GM19240 (cell line): ENCODE results near the gene ICAM5.

Source experiments
- DNase-seq: peaks from one replicate; pipeline ENCODE4 v3.0.0; 2011; ENCODE audit warnings: low spot score; ENCODE audit not compliant: insufficient read length

The ICAM5 gene

DNA sequence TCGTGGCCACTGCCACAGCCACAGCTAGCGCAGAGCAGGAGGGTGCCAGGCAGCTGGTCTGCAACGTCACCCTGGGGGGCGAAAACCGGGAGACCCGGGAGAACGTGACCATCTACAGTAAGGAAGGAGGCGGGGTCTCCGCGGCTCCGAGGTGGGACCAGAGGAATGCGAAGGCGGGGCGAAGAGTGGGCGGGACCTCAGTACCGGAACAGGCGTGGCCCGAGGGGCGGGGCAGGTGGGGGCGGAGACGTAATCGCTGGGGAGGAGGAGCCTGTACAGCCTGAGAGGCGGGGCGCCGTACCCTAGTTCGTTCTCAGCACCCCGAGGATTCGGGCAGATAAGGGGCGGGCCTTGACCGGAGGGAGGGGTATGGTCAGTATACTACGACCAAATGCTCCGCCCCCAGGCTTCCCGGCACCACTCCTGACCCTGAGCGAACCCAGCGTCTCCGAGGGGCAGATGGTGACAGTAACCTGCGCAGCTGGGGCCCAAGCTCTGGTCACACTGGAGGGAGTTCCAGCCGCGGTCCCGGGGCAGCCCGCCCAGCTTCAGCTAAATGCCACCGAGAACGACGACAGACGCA, 2.5 kb downstream of the ICAM5 start:
- DNase-seq: peak; percentile 62

DNA sequence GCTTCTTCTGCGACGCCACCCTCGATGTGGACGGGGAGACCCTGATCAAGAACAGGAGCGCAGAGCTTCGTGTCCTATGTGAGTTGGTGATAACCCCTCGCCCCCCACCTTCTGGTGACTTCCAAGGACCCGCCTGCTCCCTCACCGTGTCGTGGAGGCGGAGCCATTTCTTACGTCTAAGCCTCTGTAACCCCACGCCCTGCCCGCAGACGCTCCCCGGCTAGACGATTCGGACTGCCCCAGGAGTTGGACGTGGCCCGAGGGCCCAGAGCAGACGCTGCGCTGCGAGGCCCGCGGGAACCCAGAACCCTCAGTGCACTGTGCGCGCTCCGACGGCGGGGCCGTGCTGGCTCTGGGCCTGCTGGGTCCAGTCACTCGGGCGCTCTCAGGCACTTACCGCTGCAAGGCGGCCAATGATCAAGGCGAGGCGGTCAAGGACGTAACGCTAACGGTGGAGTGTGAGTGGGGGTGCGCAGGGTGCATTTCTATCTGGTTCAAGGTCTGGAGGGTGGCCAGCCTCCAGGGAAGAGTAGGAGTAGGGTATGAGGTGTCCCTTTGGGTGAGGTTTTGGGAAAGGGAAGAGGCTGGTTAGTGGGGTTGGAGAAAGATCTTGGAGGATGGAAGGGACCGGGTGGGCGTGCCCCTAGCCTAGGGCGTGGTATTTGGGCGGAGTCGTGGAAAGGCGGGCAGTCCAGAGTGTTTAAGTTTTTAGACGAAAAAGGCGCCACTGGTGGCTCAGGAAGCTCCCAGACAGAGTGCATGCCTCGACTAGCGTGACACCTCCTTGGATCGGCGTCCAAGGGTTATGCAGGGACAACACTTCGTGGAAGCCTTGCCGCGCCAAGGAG, 3.3 kb downstream of the ICAM5 start:
- DNase-seq: no peak

DNA sequence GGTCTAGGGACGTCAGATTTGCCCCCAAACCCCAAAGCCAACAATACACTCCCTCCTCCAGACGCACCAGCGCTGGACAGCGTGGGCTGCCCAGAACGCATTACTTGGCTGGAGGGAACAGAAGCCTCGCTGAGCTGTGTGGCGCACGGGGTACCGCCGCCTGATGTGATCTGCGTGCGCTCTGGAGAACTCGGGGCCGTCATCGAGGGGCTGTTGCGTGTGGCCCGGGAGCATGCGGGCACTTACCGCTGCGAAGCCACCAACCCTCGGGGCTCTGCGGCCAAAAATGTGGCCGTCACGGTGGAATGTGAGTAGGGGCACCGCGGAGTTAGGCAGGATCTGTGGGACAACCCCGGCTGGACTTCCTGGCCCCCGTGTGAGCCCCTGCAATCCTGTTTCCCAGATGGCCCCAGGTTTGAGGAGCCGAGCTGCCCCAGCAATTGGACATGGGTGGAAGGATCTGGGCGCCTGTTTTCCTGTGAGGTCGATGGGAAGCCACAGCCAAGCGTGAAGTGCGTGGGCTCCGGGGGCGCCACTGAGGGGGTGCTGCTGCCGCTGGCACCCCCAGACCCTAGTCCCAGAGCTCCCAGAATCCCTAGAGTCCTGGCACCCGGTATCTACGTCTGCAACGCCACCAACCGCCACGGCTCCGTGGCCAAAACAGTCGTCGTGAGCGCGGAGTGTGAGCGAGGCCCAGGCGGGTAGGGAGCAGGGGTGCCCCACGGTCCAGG, 4.0 kb downstream of the ICAM5 start:
- DNase-seq: no peak

DNA sequence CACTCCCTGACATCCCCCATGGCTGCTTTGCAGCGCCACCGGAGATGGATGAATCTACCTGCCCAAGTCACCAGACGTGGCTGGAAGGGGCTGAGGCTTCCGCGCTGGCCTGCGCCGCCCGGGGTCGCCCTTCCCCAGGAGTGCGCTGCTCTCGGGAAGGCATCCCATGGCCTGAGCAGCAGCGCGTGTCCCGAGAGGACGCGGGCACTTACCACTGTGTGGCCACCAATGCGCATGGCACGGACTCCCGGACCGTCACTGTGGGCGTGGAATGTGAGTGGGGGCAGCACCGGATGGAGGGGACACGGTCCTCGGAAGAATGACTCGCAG, 4.6 kb downstream of the ICAM5 start:
- no peak for DNase-seq

DNA sequence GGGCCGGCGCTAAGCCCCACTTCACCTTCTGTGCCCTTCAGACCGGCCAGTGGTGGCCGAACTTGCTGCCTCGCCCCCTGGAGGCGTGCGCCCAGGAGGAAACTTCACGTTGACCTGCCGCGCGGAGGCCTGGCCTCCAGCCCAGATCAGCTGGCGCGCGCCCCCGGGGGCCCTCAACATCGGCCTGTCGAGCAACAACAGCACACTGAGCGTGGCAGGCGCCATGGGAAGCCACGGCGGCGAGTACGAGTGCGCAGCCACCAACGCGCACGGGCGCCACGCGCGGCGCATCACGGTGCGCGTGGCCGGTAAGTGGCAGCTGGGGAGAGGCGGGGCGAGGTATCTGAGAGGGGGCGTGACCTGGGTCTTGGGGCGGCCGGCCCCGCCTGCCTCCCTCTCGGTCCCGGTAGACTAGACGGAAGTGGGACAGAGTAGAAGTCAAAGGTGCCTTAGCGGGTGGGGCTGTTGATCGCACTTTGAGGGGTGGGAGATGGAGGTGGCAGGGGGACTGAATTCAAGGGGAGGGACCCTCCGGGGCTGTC, 5.6 kb downstream of the ICAM5 start:
- DNase-seq: peak; percentile 80

DNA sequence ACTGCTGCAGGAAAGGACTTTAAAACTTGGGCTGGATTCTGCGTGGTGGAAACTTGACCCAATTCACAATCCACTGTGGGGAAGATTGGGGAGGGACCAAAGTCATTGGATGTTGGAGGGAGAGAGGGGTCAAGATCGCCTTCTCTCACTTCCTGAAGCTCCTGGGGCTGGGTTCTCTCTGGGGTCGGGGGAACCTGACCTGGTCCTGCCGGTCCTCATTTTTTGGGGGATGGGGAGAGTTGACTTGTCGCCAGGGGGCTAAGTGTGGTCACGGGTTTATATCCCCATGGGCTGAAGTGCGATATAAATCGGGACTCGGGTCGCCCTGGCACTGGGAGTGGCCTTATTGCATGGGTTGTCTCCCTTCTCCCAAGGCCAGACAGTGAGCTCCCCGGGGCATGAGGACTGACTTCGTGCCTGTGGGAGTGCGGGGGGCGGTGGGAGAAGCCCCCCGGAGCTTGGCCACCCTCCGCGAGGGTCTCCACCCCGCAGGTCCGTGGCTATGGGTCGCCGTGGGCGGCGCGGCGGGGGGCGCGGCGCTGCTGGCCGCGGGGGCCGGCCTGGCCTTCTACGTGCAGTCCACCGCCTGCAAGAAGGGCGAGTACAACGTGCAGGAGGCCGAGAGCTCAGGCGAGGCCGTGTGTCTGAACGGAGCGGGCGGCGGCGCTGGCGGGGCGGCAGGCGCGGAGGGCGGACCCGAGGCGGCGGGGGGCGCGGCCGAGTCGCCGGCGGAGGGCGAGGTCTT, 6.3 kb downstream of the ICAM5 start:
- DNase-seq: no peak

DNA sequence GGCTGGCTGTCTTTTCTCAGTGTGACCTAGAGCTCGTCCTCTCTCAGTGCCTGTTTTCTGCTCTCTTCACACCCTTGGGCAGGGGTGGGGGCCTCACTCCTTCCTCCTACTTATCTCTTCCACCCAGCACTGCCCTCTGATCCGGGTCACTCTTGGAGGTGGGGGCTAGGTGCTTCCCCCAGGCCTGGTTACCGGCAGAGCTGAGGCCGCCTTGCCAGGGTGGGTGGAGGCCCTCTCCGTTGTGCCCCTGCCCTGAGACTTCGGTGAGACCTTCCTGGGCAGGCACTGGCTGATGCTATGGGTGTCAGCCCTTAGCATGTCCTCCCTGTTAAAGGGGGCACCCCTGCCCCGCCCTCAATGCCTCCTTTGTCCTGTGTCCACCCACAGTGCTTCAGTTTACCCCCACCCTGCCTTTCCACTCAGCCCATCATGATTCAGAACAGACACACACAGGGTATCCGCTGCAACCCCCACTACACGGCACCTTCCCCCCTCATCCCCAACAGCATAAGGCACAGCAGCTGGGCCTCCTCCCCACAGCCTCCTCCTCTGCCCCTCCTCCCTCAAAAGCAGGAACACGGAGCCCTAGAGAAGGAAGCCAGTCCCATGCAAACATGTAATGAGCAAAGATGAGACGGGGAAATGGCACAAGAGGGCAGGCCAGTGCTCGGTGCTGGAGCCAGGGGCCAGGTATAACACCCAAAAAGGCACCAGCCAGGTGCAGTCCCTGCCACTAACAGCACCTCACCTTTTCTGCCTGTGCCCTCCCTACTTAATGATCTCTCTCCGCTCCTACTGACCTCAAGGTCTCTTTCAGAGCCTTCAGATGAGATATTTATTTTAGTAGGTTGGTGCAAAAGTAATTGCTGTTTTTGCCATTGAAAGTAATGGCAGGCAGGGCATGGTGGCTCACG, 10.1 kb downstream of the ICAM5 start:
- DNase-seq: no peak

DNA sequence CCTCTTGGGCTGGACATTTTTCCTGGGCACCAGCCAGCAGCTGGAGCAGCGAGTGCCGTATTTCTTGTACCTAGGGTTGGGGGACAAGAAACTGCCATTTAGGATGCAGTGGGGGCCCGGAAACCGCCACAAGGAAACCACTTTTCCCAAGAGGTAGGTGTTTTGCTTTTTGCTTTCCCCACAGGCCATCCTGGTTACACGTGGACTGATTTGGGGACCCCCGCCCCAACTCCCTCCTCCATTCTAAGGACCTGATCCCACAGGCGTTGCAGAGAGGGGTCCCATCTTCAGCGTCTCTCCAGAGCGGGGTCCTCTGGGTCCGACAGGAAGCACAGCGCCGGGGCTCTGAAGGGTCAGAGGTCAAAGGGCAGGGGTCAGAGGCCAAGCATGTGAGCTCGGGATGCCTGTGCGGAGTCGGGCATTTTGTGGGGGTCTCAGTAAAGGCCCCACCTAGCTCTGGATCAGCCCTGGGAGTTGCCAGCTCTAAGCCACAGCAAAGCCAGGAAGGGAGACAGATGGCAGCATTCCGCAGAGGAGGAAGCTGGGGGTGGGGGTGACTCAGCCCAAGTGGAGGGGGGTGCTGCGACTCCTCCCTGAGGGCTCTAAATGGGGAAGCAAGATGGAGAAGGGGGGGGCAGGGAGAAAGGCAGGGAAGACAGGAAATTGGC, 15.5 kb downstream of the ICAM5 start:
- no peak for DNase-seq

DNA sequence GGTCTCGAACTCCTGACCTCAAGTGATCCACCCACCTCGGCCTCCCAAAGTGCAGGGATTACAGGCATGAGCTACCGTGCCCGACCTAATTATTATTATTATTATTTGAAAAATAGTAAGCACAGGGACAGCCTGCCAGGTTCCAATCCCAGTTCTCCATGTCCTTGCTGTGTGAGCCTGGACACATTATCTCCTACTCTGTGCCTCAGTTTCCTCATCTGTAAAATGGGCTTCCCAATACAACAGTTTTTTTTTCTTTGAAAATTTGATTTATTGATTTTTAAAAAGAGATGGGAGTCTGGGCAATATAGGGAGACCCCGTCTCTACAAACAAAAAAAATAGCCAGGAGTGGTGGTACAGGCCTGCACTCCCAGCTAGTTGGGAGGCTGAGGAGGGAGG, 16.6 kb downstream of the ICAM5 start:
- no peak for DNase-seq

DNA sequence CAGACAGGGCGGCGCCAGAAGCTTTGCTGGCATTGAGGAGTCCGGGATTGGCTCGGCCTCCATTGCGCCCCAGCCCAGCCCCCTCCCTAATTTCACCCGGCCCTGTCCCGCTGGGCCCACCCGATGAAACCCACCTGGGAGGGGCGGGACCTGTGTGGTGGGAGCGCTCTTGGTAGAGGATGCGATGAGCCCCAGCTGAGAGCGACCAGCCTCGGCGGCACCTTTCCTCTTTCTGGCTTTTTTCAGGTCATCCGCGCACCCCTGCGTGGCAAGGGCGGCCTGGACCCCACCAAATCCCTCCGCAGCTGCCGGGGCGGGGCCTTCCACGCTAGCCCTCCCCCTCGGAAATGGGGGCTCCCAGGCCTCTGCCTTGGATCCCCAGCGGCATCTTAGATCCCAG, 19.7 kb downstream of the ICAM5 start, which contains the start of gene ZGLP1:
Gene ZGLP1 (minus strand): TSS at position 393 of the 400 bp plus-strand sequence.
- DNase-seq: no peak

DNA sequence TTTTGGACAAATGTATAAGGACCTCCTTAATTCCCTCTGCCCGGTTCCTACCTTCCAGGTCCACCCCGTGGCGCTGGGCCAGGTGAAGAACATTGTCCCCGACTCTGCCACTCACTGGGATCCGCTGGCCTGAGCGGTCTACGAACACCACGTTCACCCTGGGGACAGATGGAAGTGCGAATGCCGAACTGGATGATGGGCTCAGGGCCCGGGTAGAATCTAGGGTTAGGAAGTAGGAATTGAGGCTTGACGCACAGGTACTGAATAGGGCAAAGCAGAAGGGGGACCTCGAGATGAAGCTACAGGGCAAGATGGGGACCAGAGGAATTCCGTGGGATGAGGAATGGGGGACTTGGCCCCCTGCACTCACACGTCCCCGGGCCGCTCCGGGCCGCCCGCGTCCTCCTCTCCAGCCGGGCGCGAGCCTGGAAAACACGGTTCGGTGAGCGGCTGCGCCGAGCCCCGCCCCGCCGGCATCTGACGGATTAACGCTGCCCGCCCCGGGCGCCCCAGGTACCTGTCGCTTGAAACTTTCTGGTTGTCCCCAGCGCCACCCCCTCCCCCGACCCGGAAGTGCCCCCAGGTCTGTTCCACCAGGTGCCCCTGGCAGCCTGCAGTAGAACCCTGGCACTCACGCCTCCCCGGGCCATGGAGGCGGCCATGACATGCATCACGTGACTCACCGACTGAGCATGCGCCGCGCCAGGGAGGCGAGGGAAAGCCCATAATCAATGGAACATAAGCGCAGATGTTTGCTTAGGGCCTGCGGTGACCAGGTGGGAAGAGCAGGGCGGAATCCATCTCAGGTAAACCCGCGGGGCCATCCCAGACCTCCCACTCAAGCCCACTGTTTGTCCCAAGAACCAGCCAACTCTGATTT, 25.8 kb downstream of the ICAM5 start, which contains the start of gene FDX2:
Gene FDX2 (minus strand): TSS at position 681 of the 880 bp plus-strand sequence. CDS start 19 bp downstream, at position 662.
- peak; percentile 95 for DNase-seq

DNA sequence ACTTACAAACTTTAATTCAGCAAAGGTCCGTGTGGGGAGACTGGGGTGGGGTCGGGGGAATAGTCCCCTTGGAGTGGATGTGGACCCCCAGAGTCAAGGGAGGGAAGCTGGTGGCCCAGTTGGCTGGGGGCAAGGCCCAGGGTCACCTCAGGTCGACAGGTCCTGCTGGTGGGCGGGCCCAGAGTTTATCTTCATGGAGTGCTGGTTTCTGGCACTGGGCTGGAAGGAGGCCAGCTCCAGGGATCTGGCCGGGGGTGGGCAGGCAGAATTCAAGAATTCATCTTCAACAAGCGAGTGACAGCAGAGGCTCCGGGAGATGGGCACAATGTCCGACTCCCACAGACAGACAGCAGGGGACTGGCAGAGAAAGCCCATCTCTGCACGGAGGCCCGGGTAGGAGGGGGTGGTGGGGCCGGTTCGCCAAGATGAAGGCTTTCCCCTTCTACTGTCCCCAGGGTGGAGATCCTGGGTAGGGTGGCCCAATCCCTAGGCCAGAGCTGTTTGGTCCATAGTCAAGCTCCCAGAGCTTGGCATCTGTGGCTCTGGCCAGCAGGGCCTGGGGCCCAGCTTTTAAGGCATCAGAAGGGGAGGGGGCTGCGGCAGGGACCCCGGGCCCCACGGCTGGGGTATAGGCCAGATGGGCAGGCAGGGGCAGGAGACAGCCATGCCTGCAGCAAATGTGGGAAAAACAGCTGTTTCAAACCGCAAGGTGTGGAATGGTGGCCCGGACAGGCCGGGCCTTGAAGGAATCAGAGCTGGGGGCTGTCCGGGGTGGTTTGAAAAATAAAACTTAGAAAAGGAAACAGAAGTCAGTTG, 26.7 kb downstream of the ICAM5 start:
- DNase-seq: no peak

DNA sequence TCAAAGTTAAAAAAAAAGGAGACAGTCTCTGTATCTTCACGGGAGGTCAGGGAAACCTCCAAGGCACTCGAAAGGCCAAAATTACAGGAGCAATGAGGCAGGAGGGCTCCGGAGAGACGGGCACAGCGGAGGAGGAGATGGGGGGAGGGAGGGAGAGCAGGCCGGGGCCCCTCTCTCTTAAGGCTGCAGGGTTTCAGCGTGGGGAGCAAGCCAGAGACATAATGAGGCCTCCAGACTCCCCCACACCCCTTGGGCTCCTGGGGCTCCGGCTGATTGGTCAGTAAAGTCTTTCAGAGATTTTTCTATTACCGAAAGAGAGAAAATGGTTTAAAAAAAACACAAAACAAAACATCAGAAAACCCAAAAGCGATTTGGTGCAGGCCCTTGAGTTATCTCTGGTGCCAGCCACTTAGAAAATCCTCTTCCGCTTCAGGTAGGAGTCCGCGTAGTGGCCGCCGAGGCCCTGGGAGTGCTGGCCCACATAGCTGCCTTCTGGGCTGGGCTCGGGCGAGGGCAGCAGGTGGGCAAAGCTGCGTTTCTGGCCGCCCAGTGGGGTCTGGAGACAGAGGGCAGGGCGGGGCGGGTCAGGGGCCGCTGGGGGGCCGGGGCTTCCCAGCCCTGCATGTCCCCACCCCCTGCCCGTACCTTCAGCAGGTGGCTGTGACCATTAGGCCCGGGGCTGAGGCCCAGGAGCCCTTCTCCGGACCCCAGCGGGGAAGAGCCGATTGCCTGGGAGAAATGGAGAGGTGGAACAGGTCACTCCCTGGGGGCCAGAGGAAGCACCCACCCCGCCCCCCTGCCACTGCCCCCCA, 27.5 kb downstream of the ICAM5 start:
- DNase-seq: no peak

DNA sequence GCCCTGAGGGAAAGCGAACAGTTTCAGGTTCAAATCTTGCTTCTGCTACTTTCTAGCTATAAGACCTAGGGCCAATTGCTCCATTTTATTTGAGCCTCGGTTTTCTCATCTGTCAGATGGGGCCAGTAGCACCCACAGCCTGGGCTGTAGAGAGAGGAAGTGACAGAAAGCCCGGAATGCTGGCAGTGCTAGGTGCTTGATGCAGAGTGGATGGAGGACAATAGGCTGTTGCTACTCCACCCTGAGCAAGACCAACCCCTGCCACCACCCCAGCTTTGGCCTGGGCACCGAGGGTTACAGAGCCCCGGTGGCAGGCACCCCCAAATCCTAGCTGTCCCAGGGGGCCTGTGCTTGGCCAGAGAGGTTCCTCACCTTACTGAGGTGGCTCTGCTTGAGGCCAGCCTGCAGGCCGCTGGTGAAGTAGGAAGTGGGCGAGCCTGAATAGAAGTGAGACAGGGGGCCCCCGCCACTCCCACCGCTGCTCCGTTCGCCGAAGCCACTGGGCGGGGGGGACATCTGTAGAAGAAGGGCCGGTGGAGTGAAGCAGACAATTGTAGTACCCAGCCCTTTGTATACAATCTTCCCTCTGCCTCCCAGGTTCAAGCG, 28.2 kb downstream of the ICAM5 start:
- no peak for DNase-seq

DNA sequence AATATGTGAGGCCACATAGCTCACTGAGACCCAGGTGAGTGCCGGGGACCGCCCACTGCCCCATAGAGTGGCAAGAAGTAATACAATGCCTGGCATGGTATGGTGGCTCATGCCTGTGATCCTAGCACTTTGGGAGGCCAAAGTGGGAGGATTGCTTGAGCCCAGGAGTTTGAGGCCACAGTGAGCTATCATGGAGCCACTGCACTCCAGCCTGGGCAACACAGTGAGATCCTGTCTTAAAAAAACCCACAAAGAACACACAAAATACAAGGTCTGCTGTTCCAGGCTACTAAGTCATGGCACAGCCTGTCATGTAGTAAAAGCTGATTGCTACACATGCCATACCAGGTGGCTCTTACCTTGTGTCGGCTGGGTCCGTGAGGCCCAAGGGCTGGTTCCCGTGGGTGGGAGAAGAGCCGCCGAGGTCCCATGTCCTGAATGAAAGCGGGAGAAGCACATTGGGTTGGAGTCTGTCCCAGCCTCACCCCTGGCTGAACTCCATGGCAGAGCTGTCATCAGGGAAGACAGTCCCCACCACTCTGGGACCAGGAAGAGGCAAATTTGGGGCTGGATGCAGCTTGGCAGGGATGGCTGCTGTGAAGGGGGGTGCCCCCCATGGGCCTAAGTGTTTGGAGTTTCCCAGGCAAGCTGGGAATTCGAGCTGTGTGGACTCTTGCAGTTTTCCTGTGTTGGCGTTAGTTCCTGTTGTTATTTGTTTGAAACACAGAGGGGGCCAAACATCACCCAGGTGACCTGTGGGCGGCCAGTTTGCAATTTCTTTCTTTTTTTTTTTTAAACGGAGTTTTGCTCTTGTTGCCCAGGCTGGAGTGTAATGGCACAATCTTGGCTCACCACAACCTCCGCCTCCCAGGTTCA, 29.3 kb downstream of the ICAM5 start:
- DNase-seq: no peak
